ENCODE data around the gene WNT2. TPM values are rescaled to one million over a fixed set of nuclear protein-coding genes. Genes with fewer than 3 reads are reported as not detected.

Gene WNT2
- total RNA-seq, 1 donor from 2014 or later, result 0.29 TPM

DNA sequence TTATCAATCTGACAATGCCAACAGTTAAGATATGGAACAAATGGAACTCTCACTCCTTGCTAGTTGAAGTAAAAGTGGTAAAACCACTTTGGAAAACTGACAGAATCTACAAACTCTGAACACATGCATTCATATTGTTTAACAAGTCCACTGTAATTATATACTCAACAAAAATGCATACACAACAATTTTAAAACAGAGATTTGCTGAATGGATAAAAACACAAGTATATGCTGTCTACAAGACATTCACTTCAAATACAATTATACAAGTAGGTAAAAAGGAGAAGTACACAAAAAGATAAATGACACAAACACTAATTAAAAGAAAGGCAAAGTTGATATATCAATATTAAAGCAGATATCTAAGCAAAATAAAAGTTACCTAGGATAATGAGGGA, 9.2 kb upstream of the WNT2 start:
- H3K27me3 ChIP-seq (ENCODE audit: control insufficient read depth, insufficient read depth, low read length), result no peaks in the 10 kb centered on the region
- no peaks in the 10 kb centered on the region for H3K36me3 ChIP-seq (ENCODE audit: control insufficient read depth, insufficient read depth, low read length)
- DNase-seq (ENCODE audit: low read depth), result no peak
- no peak for TF ChIP-seq CTCF (IDR thresholded peaks at IDR 0.05; ENCODE audit: insufficient read depth, low read length, poor library complexity, severe bottlenecking)
- no peak overlapping the region for H3K4me3 ChIP-seq (ENCODE audit: low read depth, low read length)

- no peak overlapping the region for H3K4me3 ChIP-seq (ENCODE audit: low read depth, low read length)
- TF ChIP-seq CTCF (IDR thresholded peaks at IDR 0.05; ENCODE audit: insufficient read depth, low read length, poor library complexity, severe bottlenecking), result no peak
- DNase-seq (ENCODE audit: low read depth), result peak; percentile 60
Measured at GRCh38 chr7:117325836-117326235, 3.0 kb upstream of the WNT2 start.

GRCh38 chr7:117324960-117325359, 2.1 kb upstream of the WNT2 start:
- Histone ChIP-seq H3K4me3 (ENCODE audit: low read depth, low read length) (no peak overlapping the region), H3K27me3 (ENCODE audit: control insufficient read depth, insufficient read depth, low read length) (peaks cover 31% of the 10 kb centered on the region), H3K36me3 (ENCODE audit: control insufficient read depth, insufficient read depth, low read length) (no peaks in the 10 kb centered on the region)
- no peak for DNase-seq (ENCODE audit: low read depth)
- TF ChIP-seq CTCF (IDR thresholded peaks at IDR 0.05; ENCODE audit: insufficient read depth, low read length, poor library complexity, severe bottlenecking), result no peak

More at GRCh38 chr7:117325836-117326235, 3.0 kb upstream of the WNT2 start:
- H3K27me3 ChIP-seq (ENCODE audit: control insufficient read depth, insufficient read depth, low read length), result peaks cover 28% of the 10 kb centered on the region
- no peaks in the 10 kb centered on the region for H3K36me3 ChIP-seq (ENCODE audit: control insufficient read depth, insufficient read depth, low read length)

DNA sequence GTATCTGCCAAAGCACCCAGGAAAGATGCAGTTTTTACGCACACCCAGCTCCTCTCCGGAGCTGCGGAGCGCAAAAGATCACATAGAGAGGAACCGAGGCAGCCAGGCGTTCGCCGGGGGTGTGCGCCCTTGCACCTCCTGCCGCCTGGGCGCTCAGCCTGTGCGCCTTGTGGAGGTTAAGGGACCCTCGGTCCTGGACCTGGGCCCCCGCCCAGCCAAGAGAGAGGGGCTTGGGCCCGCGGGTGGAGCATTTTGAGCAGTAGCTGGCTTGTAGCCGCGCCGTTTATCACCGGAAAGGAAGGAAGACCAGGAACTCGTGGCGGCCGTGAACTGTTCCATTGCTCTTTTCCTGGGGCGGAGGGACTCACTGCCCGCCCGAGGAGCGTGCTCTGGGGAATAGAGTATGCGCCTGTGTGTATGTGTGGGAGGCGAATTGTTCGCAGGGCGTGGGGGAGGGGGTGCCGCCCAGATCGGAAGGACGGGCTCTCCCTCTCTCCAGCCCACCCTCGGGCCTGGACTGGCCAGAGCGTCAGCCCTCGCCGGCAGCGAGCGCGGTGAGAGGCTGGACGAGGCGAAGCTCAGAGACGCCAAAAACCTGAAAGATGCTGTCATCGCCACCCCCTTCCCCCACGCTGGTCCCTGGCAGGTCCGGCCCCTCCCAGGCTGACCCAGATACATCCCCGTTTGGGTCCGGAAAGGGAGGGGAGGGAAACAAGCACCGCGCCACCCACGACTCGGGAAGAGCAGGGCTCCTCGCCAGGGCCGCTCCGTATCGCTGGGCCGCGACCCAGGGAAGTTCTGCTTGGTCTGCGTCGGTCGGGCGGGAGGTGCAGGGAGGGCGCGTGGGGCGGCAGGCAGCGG, 1.2 kb upstream of the WNT2 start:
- no peak for DNase-seq (ENCODE audit: low read depth)
- no peak for TF ChIP-seq CTCF (IDR thresholded peaks at IDR 0.05; ENCODE audit: insufficient read depth, low read length, poor library complexity, severe bottlenecking)
- Histone ChIP-seq H3K27me3 (ENCODE audit: control insufficient read depth, insufficient read depth, low read length) (peaks cover 31% of the 10 kb centered on the region), H3K4me3 (ENCODE audit: low read depth, low read length) (peak overlapping the region; percentile 36), H3K36me3 (ENCODE audit: control insufficient read depth, insufficient read depth, low read length) (no peaks in the 10 kb centered on the region)

- no peak for DNase-seq (ENCODE audit: low read depth)
Measured at GRCh38 chr7:117323305-117323850, 520 bp upstream of the WNT2 start.

More at GRCh38 chr7:117323305-117323850, 520 bp upstream of the WNT2 start:
- Histone ChIP-seq H3K36me3 (ENCODE audit: control insufficient read depth, insufficient read depth, low read length) (no peaks in the 10 kb centered on the region), H3K27me3 (ENCODE audit: control insufficient read depth, insufficient read depth, low read length) (peaks cover 31% of the 10 kb centered on the region), H3K4me3 (ENCODE audit: low read depth, low read length) (peak overlapping the region; percentile 36)
- TF ChIP-seq CTCF (IDR thresholded peaks at IDR 0.05; ENCODE audit: insufficient read depth, low read length, poor library complexity, severe bottlenecking), result no peak
